GM18498 (cell line): ENCODE results near the gene BACE2.

Experiments used
- ATAC-seq: cut with Tn5 transposase; IDR thresholded peaks from one replicate; pipeline ENCODE4 v1.9.1; 2021; ENCODE audit warnings: mild to moderate bottlenecking, moderate library complexity; ENCODE audit not compliant: unreplicated experiment

BACE2 gene

GRCh38 chr21:41147979-41148355, 20.0 kb upstream of the BACE2 start:
- ATAC-seq, result no peak

- ATAC-seq, result no peak
Observed at GRCh38 chr21:41148798-41149197, 19.2 kb upstream of the BACE2 start.

DNA sequence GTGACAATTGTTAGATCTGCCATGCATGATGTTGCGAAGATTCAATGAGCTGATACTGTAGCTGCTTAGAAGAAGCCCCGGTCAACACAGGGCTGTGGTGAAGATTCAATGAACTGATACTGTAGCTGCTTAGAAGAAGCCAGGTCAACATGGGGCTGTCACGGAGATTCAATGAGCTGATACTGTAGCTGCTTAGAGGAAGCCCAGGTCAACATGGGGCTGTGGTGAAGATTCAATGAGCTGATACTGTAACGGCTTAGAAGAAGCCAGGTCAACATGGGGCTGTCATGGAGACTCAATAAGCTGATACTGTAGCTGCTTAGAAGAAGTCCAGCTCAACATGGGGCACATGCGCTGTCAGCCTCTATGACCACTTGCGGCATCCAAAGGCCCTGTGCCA, 18.8 kb upstream of the BACE2 start:
- ATAC-seq, result no peak

- ATAC-seq, result no peak
Observed at GRCh38 chr21:41152147-41152546, 15.8 kb upstream of the BACE2 start.

DNA sequence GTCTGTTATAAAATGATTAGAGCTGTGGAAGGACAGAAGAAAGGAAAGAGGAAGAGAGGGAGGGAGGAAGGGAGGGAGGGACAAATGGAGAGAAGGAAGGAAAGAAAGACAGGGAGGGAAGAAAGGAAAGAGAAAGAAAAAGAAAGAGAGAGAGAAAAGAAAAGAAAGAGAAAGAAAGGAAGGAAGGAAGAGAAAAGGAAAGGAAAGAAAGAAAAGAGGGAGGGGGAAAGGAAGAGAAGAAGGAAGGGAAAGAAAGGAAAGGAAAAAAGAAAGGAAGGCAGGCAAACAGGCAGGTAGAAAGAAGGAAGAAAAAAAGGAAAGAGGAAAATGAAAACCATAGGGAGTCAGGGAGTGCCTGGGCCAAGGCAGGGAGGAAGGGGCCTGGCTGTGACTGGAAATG, 14.5 kb upstream of the BACE2 start:
- no peak for ATAC-seq

GRCh38 chr21:41156142-41156541, 11.8 kb upstream of the BACE2 start:
- no peak for ATAC-seq

- no peak for ATAC-seq
Observed at GRCh38 chr21:41158026-41158425, 9.9 kb upstream of the BACE2 start.

GRCh38 chr21:41160036-41160435, 7.9 kb upstream of the BACE2 start:
- ATAC-seq, result no peak

- no peak for ATAC-seq
Observed at GRCh38 chr21:41161428-41161827, 6.5 kb upstream of the BACE2 start.

DNA sequence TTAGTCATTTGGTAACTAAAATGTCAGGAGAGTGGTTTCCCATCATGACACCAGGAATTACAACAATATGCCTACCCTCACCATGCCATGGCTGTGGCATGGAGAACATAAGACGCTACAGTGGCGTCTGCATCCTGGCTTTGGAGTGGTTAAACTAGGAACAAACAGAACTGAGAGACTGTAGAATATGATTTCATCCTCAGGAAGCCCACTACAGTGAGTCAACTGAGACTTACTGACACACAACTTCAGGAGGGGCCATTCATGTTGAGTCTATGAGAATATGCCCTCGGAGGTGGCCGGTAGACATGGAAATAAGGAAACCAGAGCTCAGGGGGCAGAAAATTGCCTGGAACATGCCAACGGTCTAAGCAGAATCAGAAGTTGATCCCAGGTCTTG, 5.9 kb upstream of the BACE2 start:
- no peak for ATAC-seq

- ATAC-seq, result no peak
Observed at GRCh38 chr21:41163091-41163490, 4.9 kb upstream of the BACE2 start.

GRCh38 chr21:41164052-41164451, 3.9 kb upstream of the BACE2 start:
- ATAC-seq, result no peak

- ATAC-seq, result no peak
Observed at GRCh38 chr21:41164981-41165655, 2.8 kb upstream of the BACE2 start.

DNA sequence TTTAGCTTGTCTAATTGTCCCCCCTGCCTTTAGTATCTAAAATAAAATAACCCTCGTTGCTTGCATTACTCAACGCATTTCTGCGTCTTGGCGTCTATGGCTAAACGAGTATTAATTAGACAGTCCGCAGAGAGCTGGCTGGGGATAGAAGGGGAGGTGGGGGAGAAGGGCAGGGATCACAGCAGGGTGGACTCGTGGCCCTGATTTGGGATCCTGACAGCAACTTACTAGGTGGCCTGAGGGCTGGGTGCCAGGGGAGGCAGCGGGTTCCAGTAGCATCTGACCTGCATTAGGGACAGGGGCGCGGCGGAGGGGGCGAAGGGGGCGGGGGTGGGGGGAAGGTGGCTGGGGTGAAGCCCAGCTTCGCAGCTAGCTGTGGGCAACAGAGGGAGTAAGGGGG, 1.1 kb upstream of the BACE2 start:
- ATAC-seq, result no peak

DNA sequence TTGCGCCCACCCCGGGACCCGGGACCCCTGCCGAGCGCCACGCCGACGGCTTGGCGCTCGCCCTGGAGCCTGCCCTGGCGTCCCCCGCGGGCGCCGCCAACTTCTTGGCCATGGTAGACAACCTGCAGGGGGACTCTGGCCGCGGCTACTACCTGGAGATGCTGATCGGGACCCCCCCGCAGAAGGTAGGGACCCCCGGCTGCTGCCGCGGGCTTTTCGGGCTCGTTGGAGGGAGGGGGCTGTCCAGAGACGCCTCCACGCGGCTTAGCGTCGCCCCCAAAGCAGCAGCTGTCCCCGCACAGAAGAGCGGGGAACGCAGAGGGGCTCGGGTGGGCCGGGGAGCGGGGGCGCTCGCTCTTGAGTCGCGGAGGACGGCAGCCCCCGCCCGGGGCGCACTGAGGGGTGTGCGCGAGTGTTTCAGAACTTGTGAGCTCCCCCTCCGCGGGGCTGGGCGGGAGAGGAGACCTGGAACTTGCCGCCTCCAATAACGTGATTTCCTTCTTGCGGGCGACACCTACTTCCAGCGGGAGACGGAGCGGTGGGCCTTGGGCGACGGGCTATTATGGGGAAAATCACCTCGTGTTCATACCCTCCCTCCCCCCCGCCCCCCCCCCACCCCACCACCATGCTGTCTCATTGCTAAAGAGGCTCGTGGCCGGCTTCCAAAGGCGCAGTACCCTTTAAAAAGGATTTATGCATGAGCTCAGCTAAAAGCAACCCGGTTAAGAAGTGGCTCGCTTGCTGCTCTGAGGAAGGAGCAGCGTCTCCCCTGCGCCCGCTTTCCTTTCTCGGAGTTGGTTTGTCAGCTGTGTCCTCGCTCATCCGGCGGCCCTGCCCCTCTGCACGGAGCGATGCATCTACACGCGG, 664 bp downstream of the BACE2 start:
- no peak for ATAC-seq

- ATAC-seq, result no peak
Observed at GRCh38 chr21:41169258-41169576, 1.3 kb downstream of the BACE2 start.

DNA sequence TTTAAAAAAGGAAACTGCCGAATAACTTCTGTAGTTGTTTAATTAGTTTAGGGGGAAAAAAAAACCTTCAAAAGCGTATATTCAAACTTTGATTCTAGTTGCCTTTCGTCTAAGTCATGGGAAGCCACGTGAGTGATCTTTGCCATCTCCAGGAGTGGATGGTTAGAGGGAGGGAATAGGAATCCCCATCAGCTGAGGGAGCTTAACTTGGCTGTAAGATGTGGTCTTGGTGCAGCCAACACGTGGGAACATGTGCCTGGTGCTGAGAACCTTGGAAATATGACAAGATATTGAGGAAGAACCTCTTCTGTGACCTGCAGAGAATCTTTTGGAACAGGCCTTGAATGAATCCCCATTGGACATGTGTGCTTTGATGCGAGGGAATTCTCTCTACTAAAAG, 1.7 kb downstream of the BACE2 start:
- ATAC-seq, result no peak

- ATAC-seq, result no peak
Observed at GRCh38 chr21:41170442-41170841, 2.5 kb downstream of the BACE2 start.

DNA sequence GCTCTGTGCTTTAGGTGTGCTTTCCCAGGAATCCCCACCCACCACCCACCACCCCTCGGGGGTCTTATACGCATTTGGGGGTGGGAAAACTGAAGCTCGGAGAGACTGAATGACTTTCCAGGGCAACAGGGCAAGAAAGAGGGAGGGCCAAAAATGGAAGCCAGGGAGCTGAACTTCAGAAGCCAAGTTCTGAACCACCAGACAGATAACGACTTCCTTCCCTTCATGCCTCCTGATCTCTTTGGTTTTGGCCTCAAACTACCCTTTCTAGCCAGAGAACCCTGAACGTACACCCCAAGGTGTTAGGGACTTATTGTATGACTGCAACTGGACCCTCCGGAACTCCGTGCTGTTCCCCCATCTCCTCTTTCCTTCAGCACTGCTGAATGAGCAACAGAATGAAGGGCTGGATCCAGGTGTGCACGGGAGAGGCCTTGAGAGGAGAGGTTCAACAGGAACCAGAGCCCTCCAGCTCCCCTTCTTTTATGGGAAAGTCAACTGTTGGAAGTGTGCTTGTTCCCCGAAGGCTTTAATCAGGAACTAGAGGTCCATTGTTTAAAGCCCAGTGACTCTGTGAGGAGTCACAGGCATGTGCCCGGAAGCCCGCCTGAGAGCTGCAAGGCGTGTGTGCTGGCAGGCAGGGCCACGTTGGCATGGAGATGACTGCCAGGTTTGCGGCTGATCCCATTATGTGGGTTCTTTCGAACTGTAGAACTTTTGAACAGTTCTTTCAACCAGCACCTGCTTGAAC, 3.1 kb downstream of the BACE2 start:
- no peak for ATAC-seq

- ATAC-seq, result no peak
Observed at GRCh38 chr21:41175080-41175479, 7.1 kb downstream of the BACE2 start.

DNA sequence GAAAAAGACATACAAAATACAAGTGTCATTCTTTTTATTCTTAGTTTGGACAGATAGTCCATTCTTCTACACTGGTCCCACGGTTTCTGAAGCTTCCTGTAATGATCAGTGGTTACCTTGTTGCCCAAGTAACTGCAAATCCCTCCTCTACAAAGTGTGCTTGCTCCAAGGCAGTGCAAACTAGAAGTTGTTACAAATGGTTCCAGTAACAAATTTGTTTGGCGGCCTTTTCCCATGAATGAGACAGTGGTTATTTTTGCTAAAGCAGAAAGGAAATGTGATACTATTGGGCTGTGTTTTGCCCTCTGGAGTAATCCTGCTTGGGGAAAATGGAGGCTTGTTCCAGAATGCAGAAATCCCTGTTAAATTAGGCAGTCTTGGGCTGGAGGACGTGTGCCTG, 8.9 kb downstream of the BACE2 start:
- no peak for ATAC-seq

- no peak for ATAC-seq
Observed at GRCh38 chr21:41180752-41181151, 12.8 kb downstream of the BACE2 start.
